Cardiac fibroblast (primary cell): ENCODE results near the gene WIPF1.

Source experiments
- DNase-seq, 2 donors: peaks; one replicate each; pipeline versions ENCODE4 v3.0.0 to v3.0.0-alpha.2; 2010; ENCODE audit warnings: low read depth in 2 of 2
- H3K4me3 ChIP-seq, 2 donors: replicated peaks in 1 of 2; 1 replicate in 1 of 2; 2 replicates in 1 of 2; pipeline ENCODE4 v1.5.1; 2011; ENCODE audit warnings: low read depth in 2 of 2, low read length in 2 of 2, mild to moderate bottlenecking in 2 of 2, moderate library complexity in 1 of 2
- CTCF ChIP-seq: IDR thresholded peaks from one replicate; pipeline ENCODE4 v1.5.1; 2011; ENCODE audit warnings: low read depth, mild to moderate bottlenecking, low read length, inconsistent platforms

WIPF1 gene

GRCh38 chr2:174614261-174614660, 16.7 kb upstream of the WIPF1 start:
- no peak for TF ChIP-seq CTCF
- H3K4me3 ChIP-seq = no peak overlapping the region
- DNase-seq = peak; percentile 34 to 92

GRCh38 chr2:174613531-174613930, 15.9 kb upstream of the WIPF1 start:
- DNase-seq = no peak
- H3K4me3 ChIP-seq = no peak overlapping the region
- TF ChIP-seq CTCF = no peak

GRCh38 chr2:174612970-174613369, 15.4 kb upstream of the WIPF1 start:
- H3K4me3 ChIP-seq = no peak overlapping the region
- TF ChIP-seq CTCF = no peak
- DNase-seq = no peak

GRCh38 chr2:174611854-174612253, 14.2 kb upstream of the WIPF1 start:
- TF ChIP-seq CTCF = no peak

GRCh38 chr2:174611006-174611405, 13.4 kb upstream of the WIPF1 start:
- TF ChIP-seq CTCF = no peak
- no peak for DNase-seq
- H3K4me3 ChIP-seq = no peak overlapping the region

More at GRCh38 chr2:174611854-174612253, 14.2 kb upstream of the WIPF1 start:
- H3K4me3 ChIP-seq = no peak overlapping the region
- no peak for DNase-seq

GRCh38 chr2:174610243-174610995, 12.8 kb upstream of the WIPF1 start:
- DNase-seq = no peak
- H3K4me3 ChIP-seq = no peak overlapping the region
- TF ChIP-seq CTCF = no peak

GRCh38 chr2:174609261-174609660, 11.7 kb upstream of the WIPF1 start:
- no peak for DNase-seq
- TF ChIP-seq CTCF = no peak
- no peak overlapping the region for H3K4me3 ChIP-seq
